HFF-Myc (cell line): ENCODE data around the gene COL4A1.

ENCODE experiments used
- DNase-seq: peaks from one replicate; pipeline ENCODE4 v3.0.0-alpha.2; 2011; ENCODE audit warnings: low read depth; ENCODE audit errors: extremely low read depth
- H3K4me3 ChIP-seq: replicated peaks from 2 replicates; pipeline ENCODE4 v1.5.1; 2011; ENCODE audit warnings: low read depth, mild to moderate bottlenecking, control low read depth, low read length
- CTCF ChIP-seq: IDR thresholded peaks from 2 replicates; pipeline ENCODE4 v1.5.1; 2012; ENCODE audit warnings: mild to moderate bottlenecking, low read depth, low read length, control low read depth; ENCODE audit errors: missing control alignments

The COL4A1 gene

GRCh38 chr13:110197471-110197870 is 109.5 kb downstream of the COL4A1 start:
- H3K4me3 ChIP-seq, result no peak overlapping the region
- no peak for DNase-seq
- TF ChIP-seq CTCF, result no peak

- no peak for TF ChIP-seq CTCF
- no peak for DNase-seq
- no peak overlapping the region for H3K4me3 ChIP-seq
These were observed 109.9 kb downstream of the COL4A1 start for GRCh38 chr13:110197026-110197425.

GRCh38 chr13:110195547-110196485 is 111.1 kb downstream of the COL4A1 start:
- no peak for TF ChIP-seq CTCF
- DNase-seq, result no peak
- H3K4me3 ChIP-seq, result no peak overlapping the region

GRCh38 chr13:110194451-110194850 is 112.5 kb downstream of the COL4A1 start:
- no peak overlapping the region for H3K4me3 ChIP-seq
- no peak for DNase-seq
- no peak for TF ChIP-seq CTCF

- no peak for DNase-seq
- TF ChIP-seq CTCF, result no peak
- H3K4me3 ChIP-seq, result no peak overlapping the region
These were observed 113.5 kb downstream of the COL4A1 start for GRCh38 chr13:110193491-110193890.

- no peak overlapping the region for H3K4me3 ChIP-seq
- DNase-seq, result no peak
- TF ChIP-seq CTCF, result no peak
These were observed 114.5 kb downstream of the COL4A1 start for GRCh38 chr13:110192472-110192871.
